Germinal center (tissue), 1 donor: ENCODE measurements around the gene SEMA7A.

Experiments
- DNase-seq: peaks from one replicate; pipeline ENCODE4 v3.0.0; 2012; ENCODE audit warnings: mixed read lengths, low spot score

SEMA7A gene

GRCh38 chr15:74430510-74430951 lies 3.2 kb downstream of the SEMA7A start:
- peak; percentile 27 for DNase-seq

GRCh38 chr15:74429781-74430400 lies 3.9 kb downstream of the SEMA7A start:
- DNase-seq, result no peak

- DNase-seq, result no peak
Observed at GRCh38 chr15:74428970-74429780, 4.6 kb downstream of the SEMA7A start.

- no peak for DNase-seq
Observed at GRCh38 chr15:74428442-74428787, 5.3 kb downstream of the SEMA7A start.

GRCh38 chr15:74427607-74428441 lies 5.9 kb downstream of the SEMA7A start:
- no peak for DNase-seq

GRCh38 chr15:74426404-74427281 lies 7.1 kb downstream of the SEMA7A start:
- DNase-seq, result no peak

- no peak for DNase-seq
Observed at GRCh38 chr15:74425630-74426029, 8.1 kb downstream of the SEMA7A start.

GRCh38 chr15:74424901-74425528 lies 8.7 kb downstream of the SEMA7A start:
- DNase-seq, result no peak

- no peak for DNase-seq
Observed at GRCh38 chr15:74423431-74424257, 10.1 kb downstream of the SEMA7A start.

GRCh38 chr15:74422652-74423430 lies 10.9 kb downstream of the SEMA7A start:
- DNase-seq, result no peak

- DNase-seq, result no peak
Observed at GRCh38 chr15:74422265-74422651, 11.5 kb downstream of the SEMA7A start.

- DNase-seq, result no peak
Observed at GRCh38 chr15:74421302-74422245, 12.2 kb downstream of the SEMA7A start.

GRCh38 chr15:74420193-74420905 lies 13.4 kb downstream of the SEMA7A start:
- DNase-seq, result no peak

GRCh38 chr15:74419432-74419831 lies 14.3 kb downstream of the SEMA7A start:
- no peak for DNase-seq

GRCh38 chr15:74418575-74419338 lies 15.0 kb downstream of the SEMA7A start:
- no peak for DNase-seq

- no peak for DNase-seq
Observed at GRCh38 chr15:74417670-74418069, 16.1 kb downstream of the SEMA7A start.

- DNase-seq, result no peak
Observed at GRCh38 chr15:74417225-74417624, 16.5 kb downstream of the SEMA7A start.
